HFF-Myc (cell line): ENCODE measurements around the gene ANO4.

Source experiments
- DNase-seq: peaks from one replicate; pipeline ENCODE4 v3.0.0-alpha.2; 2011; ENCODE audit warnings: low read depth; ENCODE audit errors: extremely low read depth
- H3K4me3 ChIP-seq: replicated peaks from 2 replicates; pipeline ENCODE4 v1.5.1; 2011; ENCODE audit warnings: low read depth, mild to moderate bottlenecking, control low read depth, low read length
- TF ChIP-seq, protein P1 (sequence below): IDR thresholded peaks from 2 replicates; pipeline ENCODE4 v1.5.1; 2012; ENCODE audit warnings: mild to moderate bottlenecking, low read depth, low read length, control low read depth; ENCODE audit errors: missing control alignments

ANO4 gene

DNA sequence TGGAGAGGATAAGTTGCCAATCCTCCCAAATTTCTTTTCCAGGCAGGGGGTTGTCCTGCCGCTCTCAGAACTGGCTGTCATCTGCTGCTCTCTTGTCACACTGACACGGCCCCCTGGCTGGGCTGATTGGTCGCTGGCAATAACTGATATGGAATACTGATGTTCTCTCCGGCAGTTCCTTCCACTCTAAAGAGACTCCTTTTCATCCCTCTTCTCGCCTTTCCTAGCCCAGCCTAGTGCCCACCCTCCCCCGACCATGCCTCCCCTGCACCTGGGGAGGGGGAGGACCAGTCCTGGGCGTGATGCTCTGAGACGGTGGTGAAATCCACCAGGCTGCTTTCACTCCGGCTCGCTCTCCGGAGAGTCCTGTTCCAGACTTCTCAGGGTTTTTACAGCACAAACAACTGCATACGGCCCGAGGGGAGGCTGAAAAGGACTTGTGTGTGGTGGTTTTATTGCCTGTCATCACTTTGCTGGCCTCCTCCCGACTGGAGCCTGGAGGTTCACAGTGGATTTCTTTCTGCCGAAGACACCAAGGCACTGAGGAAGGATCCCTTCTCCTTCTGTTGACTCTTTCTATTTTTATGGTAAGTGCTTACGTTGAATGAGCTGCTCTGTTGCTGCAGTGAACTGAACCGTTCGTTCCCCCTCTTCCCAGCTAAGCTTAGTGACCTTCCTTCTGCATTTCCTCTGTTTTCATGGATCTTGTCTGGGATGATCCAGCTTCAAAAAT lies at the start of gene ANO4:
TSS of gene ANO4 (plus strand) at position 336 of the 733 bp plus-strand sequence. CDS start 107,010 bp downstream, outside the sequence.
- no peak within 1 kb of the TSS for H3K4me3 ChIP-seq
- TF ChIP-seq, protein P1, sequence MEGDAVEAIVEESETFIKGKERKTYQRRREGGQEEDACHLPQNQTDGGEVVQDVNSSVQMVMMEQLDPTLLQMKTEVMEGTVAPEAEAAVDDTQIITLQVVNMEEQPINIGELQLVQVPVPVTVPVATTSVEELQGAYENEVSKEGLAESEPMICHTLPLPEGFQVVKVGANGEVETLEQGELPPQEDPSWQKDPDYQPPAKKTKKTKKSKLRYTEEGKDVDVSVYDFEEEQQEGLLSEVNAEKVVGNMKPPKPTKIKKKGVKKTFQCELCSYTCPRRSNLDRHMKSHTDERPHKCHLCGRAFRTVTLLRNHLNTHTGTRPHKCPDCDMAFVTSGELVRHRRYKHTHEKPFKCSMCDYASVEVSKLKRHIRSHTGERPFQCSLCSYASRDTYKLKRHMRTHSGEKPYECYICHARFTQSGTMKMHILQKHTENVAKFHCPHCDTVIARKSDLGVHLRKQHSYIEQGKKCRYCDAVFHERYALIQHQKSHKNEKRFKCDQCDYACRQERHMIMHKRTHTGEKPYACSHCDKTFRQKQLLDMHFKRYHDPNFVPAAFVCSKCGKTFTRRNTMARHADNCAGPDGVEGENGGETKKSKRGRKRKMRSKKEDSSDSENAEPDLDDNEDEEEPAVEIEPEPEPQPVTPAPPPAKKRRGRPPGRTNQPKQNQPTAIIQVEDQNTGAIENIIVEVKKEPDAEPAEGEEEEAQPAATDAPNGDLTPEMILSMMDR = no peak
- no peak for DNase-seq

DNA sequence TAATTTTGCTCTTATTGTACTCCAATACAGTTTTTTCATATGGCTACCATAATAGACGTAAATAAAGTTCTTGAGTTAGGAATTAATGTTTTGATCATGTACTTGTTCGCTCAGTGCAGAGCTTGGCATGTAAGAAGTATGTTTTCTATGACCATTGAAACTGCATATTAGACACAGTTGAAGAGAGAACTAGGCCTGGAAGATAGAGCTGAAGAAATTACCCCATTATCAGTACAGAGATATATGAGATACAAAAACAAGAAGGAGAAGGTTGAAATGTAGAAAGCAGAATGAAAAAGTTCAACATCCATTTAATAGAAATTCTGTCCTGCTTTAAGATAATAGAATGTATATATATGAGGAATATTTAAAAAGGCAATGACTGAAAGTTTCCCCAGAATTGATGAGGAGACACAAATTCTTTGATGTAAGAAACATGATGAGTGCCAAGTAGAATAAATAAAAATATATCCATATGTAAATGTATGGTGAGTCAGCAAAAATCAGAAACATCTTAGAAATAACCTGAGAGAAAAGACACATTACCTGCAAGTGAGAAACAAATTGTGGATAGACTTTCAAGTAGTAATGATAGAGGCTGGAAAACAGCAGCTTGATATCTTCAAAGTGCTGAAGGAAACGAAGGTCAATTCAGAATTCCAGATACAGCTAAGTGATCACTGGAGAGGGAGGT lies 49.1 kb upstream of the ANO4 start:
- H3K4me3 ChIP-seq = no peak overlapping the region
- no peak for DNase-seq
- TF ChIP-seq, protein P1 = no peak

GRCh38 chr12:100752841-100753240 lies 41.7 kb upstream of the ANO4 start:
- no peak for DNase-seq
- no peak overlapping the region for H3K4me3 ChIP-seq
- TF ChIP-seq, protein P1 = no peak

DNA sequence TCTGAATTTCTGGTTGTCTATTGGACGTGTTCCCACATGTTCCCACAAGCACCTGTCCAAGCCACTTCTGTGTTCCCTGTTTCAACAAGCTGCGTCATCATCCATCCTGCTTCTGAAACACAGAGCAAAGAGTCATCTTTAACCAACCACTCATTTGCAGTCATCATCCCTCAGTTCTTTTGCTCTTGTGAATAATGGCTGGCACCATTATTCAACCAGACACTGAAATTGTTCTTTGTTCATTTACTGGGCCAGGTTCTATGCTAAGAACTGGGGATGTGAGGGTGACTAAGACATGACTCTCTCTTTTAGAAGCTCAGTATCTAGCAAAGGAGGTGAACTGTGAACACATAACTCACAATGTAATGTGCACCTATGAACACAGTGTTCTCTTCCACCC lies 40.7 kb upstream of the ANO4 start:
- no peak for DNase-seq
- TF ChIP-seq, protein P1 = no peak
- H3K4me3 ChIP-seq = no peak overlapping the region

DNA sequence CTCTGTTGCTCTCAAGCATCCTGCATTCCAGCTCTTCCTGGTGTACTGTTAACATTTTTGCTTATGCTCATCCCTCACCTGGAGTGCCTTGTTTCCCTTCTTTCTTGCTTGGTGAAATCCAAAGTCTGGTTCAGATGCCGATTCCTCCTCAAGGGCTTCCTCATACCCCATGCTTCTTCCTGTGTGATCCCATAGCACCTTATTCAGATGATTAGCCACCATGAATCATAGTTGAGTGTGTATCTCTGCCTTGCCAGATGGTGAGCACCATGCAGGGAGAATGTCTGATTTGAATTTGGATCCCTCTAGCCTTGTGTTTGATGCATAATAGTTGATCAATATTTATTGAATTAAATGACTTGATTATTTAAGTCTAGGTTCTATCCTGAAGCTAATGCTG lies 39.4 kb upstream of the ANO4 start:
- H3K4me3 ChIP-seq = no peak overlapping the region
- TF ChIP-seq, protein P1 = no peak
- DNase-seq = no peak

- no peak overlapping the region for H3K4me3 ChIP-seq
- DNase-seq = no peak
- TF ChIP-seq, protein P1 = no peak
These were observed 36.5 kb upstream of the ANO4 start for GRCh38 chr12:100758083-100758482.
